CD1c-positive myeloid dendritic cell (primary cell): ENCODE data around the gene NINL.

ENCODE experiments used
- DNase-seq: peaks from one replicate; pipeline ENCODE4 v3.0.0-alpha.2; 2016; ENCODE audit errors: extremely low spot score

The NINL gene

GRCh38 chr20:25418776-25419175 is 166.6 kb downstream of the NINL start:
- no peak for DNase-seq

GRCh38 chr20:25408890-25409289 is 176.4 kb downstream of the NINL start:
- DNase-seq = no peak

GRCh38 chr20:25408170-25408547 is 177.2 kb downstream of the NINL start:
- no peak for DNase-seq

DNA sequence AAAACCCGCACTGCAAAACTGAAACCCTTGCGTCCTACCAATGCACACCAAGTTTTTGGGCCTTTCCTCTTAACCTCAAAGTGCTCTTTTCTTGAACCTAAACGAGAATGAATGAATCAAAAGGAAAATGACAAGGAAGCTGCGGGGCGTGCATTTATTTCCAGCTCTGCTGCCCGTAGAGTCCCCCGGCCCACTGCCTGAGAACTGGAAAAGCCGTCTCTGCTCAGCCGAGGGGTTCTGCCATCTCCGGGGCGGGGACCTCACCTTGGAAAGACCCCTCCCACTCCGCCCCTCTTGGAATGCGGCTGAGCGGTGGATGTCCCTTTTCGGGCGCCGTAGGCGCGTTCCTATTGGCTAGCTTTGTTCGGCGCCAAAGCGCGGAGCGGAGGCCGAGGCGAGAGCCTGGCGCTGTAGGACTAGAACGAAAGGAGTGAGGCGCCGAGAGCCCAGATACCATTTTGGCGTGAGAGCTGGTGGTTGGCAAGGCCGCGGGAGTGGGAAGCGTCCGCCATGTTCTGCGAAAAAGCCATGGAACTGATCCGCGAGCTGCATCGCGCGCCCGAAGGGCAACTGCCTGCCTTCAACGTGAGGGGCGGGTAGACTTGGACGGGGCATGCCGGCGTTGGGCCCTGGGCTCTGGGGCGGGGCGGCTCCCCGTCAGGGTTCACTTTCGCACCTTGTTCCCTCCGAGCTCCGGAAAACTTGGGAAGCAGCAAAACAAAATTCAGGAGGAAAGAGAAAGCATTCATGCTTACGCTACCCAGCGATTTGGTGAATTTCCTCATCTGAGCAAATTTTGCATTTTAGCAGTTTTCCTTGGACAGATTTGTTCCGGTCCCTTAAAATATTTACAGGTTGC is 177.8 kb downstream of the NINL start, which contains the start of gene GINS1:
Gene GINS1 (plus strand): TSS at position 363 of the 859 bp plus-strand sequence. CDS start 148 bp downstream, at position 511.
- peak; percentile 84 for DNase-seq
